ENCODE measurements around the gene TRABD.

Gene TRABD

DNA sequence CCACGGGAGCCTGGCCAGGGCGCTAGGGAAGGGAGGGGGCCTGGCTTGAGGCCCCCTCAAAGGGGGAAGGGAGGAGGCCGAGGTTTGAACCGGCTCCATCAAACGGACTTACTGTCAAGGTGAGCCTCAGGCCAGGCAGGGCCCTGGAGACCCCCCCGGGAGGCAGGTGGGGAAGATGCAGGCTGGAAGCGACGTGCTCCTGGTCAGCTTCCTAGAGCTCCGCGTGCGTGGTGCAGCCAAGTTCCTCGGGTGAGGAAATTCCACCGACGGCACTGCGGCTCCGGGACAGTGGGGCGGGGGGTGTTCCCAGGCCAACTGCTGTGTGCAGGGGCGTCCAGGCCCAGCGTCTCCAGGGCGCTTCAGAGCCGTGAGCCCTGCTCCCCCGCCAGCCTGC, 7.2 kb upstream of the TRABD start:
- no peak overlapping the region for H3K4me3 ChIP-seq (ENCODE audit: low read depth, low read length)
- no peak for DNase-seq (ENCODE audit: low read depth)
- TF ChIP-seq, protein P1, sequence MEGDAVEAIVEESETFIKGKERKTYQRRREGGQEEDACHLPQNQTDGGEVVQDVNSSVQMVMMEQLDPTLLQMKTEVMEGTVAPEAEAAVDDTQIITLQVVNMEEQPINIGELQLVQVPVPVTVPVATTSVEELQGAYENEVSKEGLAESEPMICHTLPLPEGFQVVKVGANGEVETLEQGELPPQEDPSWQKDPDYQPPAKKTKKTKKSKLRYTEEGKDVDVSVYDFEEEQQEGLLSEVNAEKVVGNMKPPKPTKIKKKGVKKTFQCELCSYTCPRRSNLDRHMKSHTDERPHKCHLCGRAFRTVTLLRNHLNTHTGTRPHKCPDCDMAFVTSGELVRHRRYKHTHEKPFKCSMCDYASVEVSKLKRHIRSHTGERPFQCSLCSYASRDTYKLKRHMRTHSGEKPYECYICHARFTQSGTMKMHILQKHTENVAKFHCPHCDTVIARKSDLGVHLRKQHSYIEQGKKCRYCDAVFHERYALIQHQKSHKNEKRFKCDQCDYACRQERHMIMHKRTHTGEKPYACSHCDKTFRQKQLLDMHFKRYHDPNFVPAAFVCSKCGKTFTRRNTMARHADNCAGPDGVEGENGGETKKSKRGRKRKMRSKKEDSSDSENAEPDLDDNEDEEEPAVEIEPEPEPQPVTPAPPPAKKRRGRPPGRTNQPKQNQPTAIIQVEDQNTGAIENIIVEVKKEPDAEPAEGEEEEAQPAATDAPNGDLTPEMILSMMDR (IDR thresholded peaks at IDR 0.05; ENCODE audit: control insufficient read depth, extremely low read depth, insufficient read depth) = no peak

DNA sequence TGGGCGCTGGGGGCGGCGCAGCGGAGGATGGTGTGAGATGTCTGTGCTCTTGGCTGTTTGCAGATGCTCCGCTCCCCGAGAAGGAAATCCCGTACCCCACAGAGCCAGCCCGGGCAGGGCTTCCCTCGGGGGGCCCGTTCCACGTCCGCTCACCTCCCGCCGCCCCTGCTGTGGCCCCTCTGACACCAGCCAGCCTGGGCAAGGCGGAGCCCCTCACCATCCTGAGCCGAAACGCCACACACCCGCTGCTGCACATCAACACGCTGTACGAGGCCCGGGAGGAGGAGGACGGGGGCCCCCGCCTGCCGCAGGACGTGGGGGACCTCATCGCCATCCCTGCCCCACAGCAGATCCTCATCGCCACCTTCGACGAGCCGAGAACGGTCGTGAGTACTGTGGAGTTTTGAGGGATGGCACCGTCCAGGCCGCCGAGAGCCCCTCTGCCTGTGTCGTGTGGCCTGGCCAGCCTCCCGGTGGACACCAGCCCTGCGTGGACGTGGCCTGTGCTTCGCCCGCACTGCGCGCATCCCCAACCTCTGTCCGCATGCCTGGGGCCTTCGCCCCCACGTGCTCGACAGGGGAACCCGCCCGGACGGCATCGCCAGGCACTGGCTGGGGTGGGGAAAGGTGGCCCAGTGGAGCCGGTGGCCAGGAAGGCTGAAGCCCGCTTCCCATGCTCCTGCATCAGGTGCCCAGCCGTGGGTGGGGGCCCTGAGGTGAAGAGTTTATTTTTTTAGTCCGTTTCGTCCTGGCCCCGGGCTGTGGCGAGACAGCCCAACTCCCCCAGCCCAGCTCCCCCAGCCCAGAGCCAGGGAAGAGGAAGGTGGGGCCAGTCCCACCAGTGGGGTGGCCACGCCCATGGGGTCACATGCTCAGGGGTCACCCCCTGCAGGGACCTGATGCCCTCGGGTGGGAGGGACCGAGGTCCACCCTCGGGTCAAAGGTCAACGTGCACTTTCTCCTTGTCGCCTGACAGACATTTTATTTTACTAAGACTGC, 6.5 kb upstream of the TRABD start:
- DNase-seq (ENCODE audit: low read depth) = no peak
- no peak overlapping the region for H3K4me3 ChIP-seq (ENCODE audit: low read depth, low read length)

DNA sequence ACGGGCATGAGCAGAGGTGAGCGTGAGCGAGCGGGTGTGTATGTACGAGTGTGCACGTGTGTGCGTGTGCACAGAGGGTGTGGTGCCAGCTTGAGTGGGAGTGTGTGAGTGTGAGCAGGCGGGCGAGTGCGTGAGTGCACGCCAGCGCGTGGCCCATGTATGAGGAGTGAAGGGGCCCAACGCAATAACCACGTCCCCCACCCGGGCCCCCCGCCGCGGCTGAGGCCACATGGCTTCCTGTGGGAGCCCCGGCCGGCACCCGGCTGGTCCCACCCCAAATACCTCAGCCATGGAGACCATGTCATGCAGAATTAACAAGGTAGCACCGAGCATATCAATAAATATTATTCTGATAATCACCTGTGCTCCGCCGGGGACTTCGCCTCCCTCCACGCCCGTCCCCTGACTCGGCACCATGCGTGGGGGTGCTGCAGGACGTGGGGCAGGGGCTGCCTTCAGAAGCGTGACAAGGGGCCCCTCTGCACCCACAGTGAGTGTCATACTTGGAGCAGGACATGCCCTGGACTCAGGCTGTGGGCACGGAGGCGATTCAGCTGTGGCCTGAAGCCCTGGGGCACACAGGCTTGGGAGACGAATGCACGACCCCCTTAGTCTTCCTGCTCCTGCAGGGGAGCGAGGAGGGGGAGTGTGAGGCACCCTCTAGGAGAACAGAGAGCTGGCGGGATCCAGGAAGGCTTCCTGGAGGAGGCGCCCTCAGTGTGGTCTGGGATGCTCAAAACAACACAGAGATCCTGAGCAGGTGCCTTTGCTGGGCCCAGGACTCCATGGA, 5.6 kb upstream of the TRABD start:
- DNase-seq (ENCODE audit: low read depth) = no peak
- TF ChIP-seq, protein P1 (IDR thresholded peaks at IDR 0.05; ENCODE audit: control insufficient read depth, extremely low read depth, insufficient read depth) = no peak
- no peak overlapping the region for H3K4me3 ChIP-seq (ENCODE audit: low read depth, low read length)

More for the DNA sequence above, 6.5 kb upstream of the TRABD start:
- TF ChIP-seq, protein P1 (IDR thresholded peaks at IDR 0.05; ENCODE audit: control insufficient read depth, extremely low read depth, insufficient read depth) = no peak

DNA sequence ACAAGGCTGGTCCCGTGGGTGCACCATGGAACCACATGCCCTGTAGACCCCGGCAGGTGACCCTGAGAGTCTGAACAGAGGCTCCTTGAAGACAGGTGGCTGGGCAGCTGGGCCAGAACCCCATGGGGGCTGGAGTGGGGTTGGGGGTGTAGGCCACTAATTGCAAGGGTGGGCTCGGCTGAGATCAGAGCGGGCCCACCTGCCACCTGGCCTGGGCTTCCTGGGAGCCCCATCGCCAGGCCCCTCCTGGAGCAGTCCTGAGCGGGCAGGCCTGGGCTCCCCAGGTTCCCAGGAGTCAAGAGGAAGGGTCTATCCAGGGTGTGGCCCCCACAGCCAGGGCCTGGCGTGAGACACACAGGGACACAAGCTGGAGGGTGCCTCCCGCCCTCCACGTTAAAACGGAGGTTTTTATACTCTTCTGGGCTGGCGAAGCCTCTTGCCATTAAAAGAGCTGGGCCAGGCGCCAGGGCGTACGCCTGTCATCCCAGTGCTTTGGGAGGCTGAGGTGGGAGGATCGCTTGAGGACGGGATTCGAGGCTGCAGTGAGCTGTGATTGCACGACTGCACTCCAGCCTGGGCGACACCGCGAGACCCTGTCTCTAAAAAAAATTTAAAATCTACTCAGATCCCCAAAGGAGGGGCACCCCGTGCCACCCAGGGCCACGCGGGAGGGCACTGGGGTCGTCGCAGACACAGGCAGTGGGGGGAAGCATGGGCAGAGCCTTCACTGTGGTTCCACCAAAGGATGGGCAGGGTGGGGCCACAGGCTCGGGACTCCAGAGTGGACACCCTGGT, 4.8 kb upstream of the TRABD start:
- DNase-seq (ENCODE audit: low read depth) = no peak
- no peak overlapping the region for H3K4me3 ChIP-seq (ENCODE audit: low read depth, low read length)
- TF ChIP-seq, protein P1 (IDR thresholded peaks at IDR 0.05; ENCODE audit: control insufficient read depth, extremely low read depth, insufficient read depth) = no peak

DNA sequence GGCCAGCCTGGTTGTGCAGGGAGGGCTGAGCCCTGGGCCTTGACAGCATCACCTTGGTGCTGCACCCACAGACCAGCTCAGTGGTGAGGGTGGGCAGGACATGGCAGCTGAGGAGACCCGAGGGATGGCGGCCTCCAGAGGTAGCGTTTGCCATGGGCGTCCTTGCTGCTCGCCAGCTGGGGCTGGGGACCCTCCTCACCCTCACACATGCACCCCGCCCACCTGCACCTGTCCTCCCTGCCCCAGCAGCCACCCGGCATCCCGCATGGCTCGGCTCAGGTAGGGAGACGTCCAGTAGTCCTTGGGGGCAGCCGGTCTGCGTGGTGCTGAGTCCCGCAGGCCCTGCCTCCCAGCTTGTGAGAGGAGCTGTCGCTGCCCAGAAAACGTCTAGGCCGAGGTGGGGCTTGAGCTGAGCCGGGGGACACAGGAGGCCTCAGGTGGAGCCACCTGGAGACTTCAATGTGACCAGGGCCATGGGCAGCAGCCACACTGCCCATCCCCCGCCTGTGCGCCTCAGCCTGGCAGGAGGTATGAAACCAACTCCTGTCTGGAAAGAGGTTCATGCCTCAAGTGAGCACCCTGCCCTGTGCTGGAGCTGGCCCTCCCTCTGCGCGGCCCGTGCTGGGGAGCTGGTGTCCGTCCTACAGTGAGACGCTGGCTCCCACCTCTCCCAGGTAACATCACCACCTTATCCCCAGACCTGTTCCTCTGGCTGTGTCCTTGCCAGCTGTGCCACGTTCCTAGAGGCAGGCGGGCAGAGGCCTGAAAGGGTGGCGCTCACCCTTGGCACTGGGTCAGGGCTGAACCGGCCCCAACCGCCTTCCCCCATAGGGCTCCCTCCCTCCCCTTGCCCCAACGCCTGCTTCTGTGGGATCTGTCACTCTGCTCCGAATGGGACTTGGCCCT, 3.3 kb upstream of the TRABD start:
- no peak overlapping the region for H3K4me3 ChIP-seq (ENCODE audit: low read depth, low read length)
- TF ChIP-seq, protein P1 (IDR thresholded peaks at IDR 0.05; ENCODE audit: control insufficient read depth, extremely low read depth, insufficient read depth) = 0 out of 2 replicates have a peak, but pooled peaks have one; percentile 2
- DNase-seq (ENCODE audit: low read depth) = peak; percentile 81
